Measurements from ENCODE around the gene CNST. TPM values are rescaled to one million over a fixed set of nuclear protein-coding genes. Genes with fewer than 3 reads are reported as not detected.
"Not testable (repeated sequence)": the region's sequence is repeated elsewhere in the genome, so short reads cannot be mapped to it uniquely, and the experiment has no call there.

The CNST gene
- total RNA-seq, 1 donor from 2014 or later: 14.5 TPM

GRCh38 chr1:246674049-246674448 lies 107.8 kb downstream of the CNST start:
- no peak for DNase-seq (ENCODE audit: low read depth)

DNA sequence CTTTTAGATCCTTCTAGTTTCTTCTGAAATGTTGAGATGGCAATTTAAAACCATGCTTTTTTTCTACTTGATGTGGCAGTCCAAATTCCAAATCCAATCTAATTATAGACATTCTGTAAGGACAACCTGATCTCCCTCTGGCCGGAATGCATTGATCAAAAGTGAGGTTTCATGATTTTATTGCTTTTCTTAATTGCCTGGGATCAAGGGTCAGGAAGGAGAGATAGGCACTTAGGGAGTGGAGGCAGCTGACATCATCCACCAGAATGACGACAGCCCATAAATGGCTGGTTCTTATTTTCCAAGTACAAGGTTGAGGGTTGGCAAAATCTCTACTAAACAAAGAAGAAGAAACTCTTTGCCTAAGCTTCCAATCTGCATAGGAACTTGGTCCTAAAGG lies 111.6 kb downstream of the CNST start:
- peak; percentile 26 for DNase-seq (ENCODE audit: low read depth)

DNA sequence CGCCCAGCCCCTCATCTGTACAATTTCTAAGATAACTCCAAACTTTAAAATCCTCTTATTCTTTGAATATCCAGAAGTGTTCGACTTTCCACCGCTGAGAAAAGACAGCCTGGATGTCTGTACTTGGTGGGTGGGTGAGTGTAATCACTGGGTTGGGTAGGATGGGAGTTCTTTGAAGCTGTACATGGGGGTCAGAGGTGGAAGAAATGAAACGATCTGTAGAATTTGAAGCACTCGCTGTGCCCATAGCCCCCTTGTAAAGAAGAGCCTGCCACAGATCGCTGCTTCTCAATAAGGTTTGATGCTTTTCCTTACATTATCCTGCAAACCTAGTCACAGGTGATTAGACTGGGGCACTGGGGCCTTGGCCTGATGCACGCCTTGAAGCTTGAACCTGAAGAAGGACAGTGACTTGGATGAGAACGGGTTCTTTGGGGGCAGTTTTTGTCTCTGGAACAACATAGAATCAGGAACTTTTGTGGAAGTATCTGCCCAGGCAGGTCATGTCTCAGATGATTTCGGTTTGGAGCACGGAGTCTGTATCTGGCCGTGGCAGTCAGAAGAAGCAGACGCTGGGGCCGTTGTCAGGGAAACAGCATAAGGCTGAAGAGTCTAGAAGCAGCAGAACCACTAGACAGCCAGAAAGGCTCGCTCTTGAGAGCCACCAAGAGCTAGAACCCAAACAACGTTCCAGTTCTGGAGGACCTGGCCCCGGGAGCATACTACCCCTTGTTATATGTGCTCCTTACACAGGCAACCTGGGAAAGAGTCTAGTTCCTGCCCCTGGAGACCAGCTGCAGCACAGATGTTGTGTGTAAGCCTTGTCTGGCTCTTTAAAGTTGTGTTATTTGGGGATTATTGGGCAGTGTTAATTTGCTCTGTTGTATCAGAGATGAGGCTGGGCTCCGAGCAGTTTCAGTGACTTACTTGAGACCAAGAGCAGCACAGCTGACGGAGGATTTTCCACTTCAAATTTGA lies 112.8 kb downstream of the CNST start:
- no peak for DNase-seq (ENCODE audit: low read depth)

- peak; percentile 3 for DNase-seq (ENCODE audit: low read depth)
These were observed 113.5 kb downstream of the CNST start for GRCh38 chr1:246679794-246680177.

GRCh38 chr1:246680190-246680589 lies 113.9 kb downstream of the CNST start:
- DNase-seq (ENCODE audit: low read depth): peak; percentile 21

DNA sequence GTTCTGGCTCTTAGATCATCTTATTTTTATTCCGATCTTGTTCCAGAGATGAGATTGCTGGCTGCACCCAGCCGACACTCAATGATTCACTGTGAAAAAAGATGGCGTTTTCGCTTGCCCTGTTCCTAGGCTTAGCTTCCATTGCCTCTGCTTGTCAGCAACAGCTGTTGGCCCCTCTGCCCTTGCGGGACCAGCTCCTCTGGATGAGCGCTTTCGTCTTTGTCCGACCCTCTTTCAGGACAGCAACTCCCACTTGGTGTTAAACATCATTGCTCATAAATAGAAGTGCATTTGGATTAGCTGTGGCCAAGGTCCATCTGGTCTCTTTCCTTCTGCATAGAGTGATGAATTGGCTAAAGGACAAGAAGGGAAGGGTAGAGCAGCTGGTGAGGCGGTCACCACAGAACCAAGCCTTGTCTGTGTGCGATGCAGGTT lies 114.5 kb downstream of the CNST start:
- DNase-seq (ENCODE audit: low read depth): peak; percentile 96

DNA sequence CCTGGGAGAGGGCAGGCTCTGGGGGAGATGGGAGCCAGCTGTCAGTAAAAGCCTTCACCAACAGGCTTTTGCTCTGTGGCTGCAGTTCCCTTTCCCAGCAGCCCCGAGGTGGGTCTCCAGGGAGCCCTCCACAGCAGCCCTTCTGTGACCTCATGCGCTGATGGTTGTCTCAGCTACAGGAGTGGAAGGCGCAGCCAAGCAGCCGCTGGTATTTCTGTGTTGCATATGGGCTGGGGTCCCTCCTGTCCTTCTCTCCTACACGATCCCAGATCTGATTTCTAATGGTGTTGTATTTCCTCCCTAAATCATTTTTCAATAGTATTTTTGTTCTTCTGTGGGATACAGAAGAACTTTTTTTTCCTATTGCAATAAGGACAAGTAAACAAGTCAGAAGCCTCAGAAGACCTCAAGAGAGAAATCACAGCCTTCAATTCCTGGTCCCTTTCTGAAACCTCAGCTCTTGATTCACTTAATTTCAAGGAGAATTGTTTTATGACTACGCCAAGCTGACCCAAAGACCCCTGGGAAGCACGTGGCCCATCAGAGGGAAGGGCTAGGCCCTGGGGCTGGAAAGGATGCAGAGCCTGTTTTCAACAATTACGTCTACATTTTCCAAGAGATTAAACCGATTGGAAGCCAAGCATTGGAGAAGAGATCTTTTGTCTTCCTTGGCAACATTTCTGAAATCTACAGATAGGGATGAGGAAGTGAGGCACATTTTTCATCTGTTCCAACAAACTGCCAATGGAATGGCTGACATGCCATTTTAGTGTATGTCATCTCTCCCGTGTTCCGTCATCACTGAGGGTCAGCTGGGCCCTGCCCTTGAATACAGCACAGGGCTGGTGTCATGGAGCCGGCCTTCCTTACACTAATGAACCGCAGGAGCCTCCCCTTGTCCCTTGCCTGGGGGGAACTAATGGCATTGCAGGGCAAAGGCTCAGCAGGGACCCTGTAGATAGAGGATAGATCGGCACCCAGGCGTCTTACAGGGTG lies 115.9 kb downstream of the CNST start:
- peak; percentile 63 for DNase-seq (ENCODE audit: low read depth)

- no peak for DNase-seq (ENCODE audit: low read depth)
These were observed 117.3 kb downstream of the CNST start for GRCh38 chr1:246683521-246683920.

GRCh38 chr1:246687002-246687401 lies 120.7 kb downstream of the CNST start:
- no peak for DNase-seq (ENCODE audit: low read depth)

DNA sequence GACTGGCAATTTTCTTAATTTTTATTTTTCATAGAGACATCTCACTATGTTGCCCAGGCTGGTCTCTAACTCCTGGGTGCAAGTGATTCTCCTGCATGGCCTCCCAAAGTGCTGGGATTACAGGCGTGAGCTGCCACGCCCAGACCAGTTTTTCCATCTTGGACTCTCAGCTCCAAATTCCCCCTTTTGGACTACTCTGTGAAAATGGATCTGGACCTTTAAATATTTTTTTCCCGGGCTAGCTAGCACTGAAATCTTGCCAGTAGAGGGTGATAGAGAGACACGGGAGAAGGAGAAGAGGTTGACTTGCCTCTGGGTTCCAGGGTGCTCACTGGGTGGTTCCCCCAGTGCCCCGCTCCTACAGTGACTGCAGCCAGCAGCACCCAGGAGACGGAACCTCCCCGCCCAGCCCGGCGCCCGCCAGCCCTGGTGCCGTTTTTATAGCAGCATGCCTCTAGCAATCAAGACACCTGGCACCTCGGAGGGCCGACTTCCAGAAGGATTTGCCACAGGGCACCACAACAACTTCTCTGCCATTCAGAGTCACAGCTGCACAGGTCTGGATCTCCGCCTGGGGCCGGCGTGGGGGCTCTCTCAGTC lies 123.3 kb downstream of the CNST start:
- DNase-seq (ENCODE audit: low read depth): peak; percentile 84

- DNase-seq (ENCODE audit: low read depth): no peak
These were observed 123.8 kb downstream of the CNST start for GRCh38 chr1:246690100-246690499.

- DNase-seq (ENCODE audit: low read depth): no peak
These were observed 125.6 kb downstream of the CNST start for GRCh38 chr1:246691622-246692495.

GRCh38 chr1:246694213-246694895 lies 128.1 kb downstream of the CNST start:
- DNase-seq (ENCODE audit: low read depth): not testable (repeated sequence)

DNA sequence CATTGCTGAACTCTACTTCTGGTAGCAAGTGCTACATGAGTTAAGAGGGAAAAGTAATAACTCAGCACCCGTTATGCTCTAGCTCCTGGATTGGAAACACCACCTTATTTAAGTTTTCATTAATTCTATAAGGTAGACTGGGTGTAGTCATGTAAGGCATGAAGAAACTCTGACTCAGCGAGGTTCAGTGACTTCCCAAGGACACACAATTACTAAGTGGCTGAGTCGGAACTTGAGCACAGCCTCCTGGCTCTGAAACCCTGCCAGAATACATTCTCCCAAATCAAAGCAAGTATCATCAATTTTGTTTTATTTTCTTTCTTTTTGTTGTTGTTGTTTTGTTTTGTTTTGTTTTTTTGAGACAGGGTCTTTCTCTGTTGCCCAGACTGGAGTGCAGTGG lies 128.9 kb downstream of the CNST start:
- no peak for DNase-seq (ENCODE audit: low read depth)

GRCh38 chr1:246695666-246696065 lies 129.4 kb downstream of the CNST start:
- no peak for DNase-seq (ENCODE audit: low read depth)

GRCh38 chr1:246698466-246699094 lies 132.3 kb downstream of the CNST start:
- peak; percentile 82 for DNase-seq (ENCODE audit: low read depth)

DNA sequence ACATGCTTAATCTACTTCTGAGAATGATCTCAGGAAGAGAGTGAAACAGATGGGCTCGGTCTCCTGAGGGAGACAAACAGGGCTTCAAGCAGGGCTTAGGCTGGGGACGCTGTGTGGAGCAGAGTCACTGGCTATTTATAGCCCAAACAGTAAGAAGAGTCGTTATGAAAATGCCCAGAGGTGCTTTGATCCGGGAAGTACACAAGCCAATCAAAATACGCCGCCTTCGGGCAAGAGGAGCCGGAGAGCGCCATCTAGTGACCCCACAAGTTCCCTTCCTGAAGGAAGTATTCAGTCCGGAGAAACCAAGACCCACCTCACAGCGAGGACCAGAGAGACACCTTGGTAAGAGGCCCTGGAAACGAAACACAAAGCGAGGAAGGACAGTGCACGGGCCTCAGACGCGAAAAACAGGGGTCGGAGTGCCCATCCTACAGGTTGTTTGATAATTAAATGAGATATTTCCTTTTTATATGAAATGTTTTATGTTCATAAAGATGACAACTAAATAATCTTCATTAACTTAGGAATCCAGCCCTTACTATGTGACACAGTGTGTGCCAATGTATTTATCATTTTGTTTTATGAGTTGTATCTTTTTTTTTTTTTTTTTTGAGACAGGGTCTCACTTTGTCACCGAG lies 133.0 kb downstream of the CNST start:
- DNase-seq (ENCODE audit: low read depth): peak; percentile 97

- DNase-seq (ENCODE audit: low read depth): no peak
These were observed 137.3 kb downstream of the CNST start for GRCh38 chr1:246703581-246703980.

- DNase-seq (ENCODE audit: low read depth): peak; percentile 76
These were observed 139.1 kb downstream of the CNST start for GRCh38 chr1:246705368-246705767.
